IPS-15b (cell line): ENCODE results near the gene HTRA3.
"Not testable (repeated sequence)": the region's sequence is repeated elsewhere in the genome, so short reads cannot be mapped to it uniquely, and the experiment has no call there.

Source experiments
- H3K27me3 ChIP-seq: one replicate; pipeline ENCODE4 v1.6.1; 2013; ENCODE audit warnings: low read length; ENCODE audit not compliant: control insufficient read depth, insufficient read depth
- H3K36me3 ChIP-seq: one replicate; pipeline ENCODE4 v1.6.1; 2013; ENCODE audit warnings: low read length; ENCODE audit not compliant: control insufficient read depth, insufficient read depth
- H3K4me1 ChIP-seq: one replicate; pipeline ENCODE4 v1.6.1; 2013; ENCODE audit warnings: mild to moderate bottlenecking, low read length; ENCODE audit not compliant: control insufficient read depth, insufficient read depth
- H3K4me3 ChIP-seq: one replicate; pipeline ENCODE4 v1.5.1; 2013; ENCODE audit warnings: low read depth, low read length
- H3K9ac ChIP-seq: one replicate; pipeline ENCODE4 v1.6.1; 2013; ENCODE audit warnings: low read depth, mild to moderate bottlenecking, low read length
- H3K9me3 ChIP-seq: one replicate; pipeline ENCODE4 v1.6.1; 2013; ENCODE audit warnings: mild to moderate bottlenecking, low read length; ENCODE audit not compliant: control insufficient read depth, insufficient read depth

Gene HTRA3

DNA sequence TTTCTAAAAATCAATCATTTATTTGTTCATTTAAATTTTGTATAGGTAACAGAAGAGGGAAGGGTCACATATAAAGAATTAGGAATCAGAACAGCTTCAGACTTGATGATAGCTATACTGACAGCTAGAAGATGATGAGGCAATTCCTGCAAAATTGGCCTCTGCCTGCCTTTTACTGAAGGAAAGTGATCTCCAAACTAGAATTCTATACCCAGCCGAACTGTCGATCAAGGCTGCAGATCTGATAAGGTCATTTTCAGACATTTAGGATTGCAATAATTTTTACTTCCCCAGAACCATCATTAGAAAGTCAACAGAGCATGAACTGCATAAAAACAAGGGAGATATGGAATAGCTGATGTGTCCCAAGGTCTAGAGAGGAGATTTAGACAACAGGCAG, 66.3 kb downstream of the HTRA3 start:
- Histone ChIP-seq H3K4me1 (no peaks in the 10 kb centered on the region), H3K4me3 (no peak overlapping the region), H3K9ac (no peak overlapping the region), H3K9me3 (peaks cover 2% of the 10 kb centered on the region), H3K36me3 (no peaks in the 10 kb centered on the region), H3K27me3 (no peaks in the 10 kb centered on the region)

DNA sequence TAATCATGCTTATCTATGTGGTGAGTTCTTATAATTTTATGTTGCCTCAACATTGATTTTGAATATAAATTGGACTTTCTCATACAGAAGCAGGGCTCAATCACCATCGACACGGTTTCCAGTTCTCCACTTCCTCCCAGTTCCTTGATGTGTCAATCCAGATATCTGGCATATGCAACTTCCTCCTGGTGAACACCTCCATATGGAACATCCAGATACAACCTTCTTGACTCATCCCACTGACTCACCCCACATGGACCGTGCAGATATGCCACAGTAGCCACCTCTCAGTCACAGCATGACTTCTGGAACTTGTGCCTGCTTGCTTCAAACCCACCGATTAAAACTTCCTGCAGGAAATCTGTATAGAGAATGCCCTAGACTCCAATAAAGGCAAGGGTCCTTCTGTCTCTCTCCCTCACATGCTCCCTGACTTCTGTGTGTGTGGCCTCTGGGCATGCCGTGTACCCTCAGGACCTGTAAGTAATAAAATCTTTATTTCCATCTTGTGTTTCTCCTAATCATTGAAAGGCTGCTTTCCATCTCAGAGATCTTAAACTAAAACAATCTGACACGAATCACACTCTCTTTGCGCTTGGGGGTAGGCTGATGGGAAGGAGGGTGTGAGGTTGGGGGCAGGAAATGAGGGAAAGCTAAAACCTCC, 67.0 kb downstream of the HTRA3 start:
- no peak overlapping the region for H3K4me3 ChIP-seq
- no peaks in the 10 kb centered on the region for H3K4me1 ChIP-seq
- H3K36me3 ChIP-seq, result no peaks in the 10 kb centered on the region
- H3K9me3 ChIP-seq, result peaks cover 2% of the 10 kb centered on the region
- H3K27me3 ChIP-seq, result no peaks in the 10 kb centered on the region
- no peak overlapping the region for H3K9ac ChIP-seq

GRCh38 chr4:8338351-8338961, 68.9 kb downstream of the HTRA3 start:
- Histone ChIP-seq H3K9ac (no peak overlapping the region), H3K4me1 (no peaks in the 10 kb centered on the region), H3K27me3 (no peaks in the 10 kb centered on the region), H3K4me3 (no peak overlapping the region), H3K9me3 (peaks cover 2% of the 10 kb centered on the region), H3K36me3 (no peaks in the 10 kb centered on the region)

- Histone ChIP-seq H3K36me3 (no peaks in the 10 kb centered on the region), H3K4me3 (no peak overlapping the region), H3K9ac (no peak overlapping the region), H3K27me3 (no peaks in the 10 kb centered on the region), H3K9me3 (peaks cover 2% of the 10 kb centered on the region), H3K4me1 (no peaks in the 10 kb centered on the region)
These were observed 71.3 kb downstream of the HTRA3 start for GRCh38 chr4:8340781-8341241.

DNA sequence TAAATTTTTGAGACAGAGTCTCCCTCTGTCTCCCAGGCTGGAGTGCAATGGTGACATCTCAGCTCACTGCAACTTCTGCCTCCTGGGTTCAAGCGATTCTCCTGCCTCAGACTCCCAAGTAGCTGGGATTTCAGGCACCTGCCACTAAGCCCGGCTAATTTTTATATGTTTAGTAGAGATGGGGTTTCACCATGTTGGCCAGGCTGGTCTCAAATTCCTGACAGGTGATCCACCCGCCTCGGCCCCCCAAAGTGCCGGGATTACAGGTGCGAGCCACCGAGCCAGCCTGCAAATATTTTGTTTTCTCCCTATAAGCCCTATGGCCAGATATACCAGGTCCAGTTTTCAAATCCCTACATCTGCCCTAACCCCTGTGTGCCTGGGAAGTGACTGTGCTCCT, 71.7 kb downstream of the HTRA3 start:
- not testable (repeated sequence) for H3K9me3 ChIP-seq, H3K9ac ChIP-seq, H3K27me3 ChIP-seq, H3K4me3 ChIP-seq, H3K4me1 ChIP-seq, H3K36me3 ChIP-seq

DNA sequence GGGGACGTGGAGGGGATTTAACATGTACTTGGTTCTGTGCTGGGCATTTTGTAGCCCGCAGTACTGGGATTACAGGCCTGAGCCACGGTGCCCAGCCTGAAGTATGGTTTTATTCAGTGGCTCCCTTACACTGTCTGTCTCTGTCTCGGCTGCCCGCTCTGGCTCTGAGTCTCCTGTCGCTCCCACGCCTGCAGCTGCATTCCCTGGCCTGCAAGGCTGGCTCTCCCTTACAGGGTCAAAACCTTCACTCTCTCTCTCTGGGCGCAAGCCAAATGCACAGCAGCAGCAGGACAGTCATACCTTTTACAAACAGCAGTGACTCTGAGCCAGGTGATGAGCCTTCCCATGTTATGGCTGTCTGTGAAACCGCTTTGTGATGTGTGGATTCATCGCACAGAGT, 72.1 kb downstream of the HTRA3 start:
- Histone ChIP-seq H3K4me1 (no peaks in the 10 kb centered on the region), H3K9me3 (no peaks in the 10 kb centered on the region), H3K9ac (no peak overlapping the region), H3K4me3 (no peak overlapping the region), H3K36me3 (no peaks in the 10 kb centered on the region), H3K27me3 (no peaks in the 10 kb centered on the region)

GRCh38 chr4:8342651-8343261, 73.2 kb downstream of the HTRA3 start:
- H3K27me3 ChIP-seq, result no peaks in the 10 kb centered on the region
- no peaks in the 10 kb centered on the region for H3K4me1 ChIP-seq
- no peaks in the 10 kb centered on the region for H3K9me3 ChIP-seq
- no peak overlapping the region for H3K9ac ChIP-seq
- no peaks in the 10 kb centered on the region for H3K36me3 ChIP-seq
- H3K4me3 ChIP-seq, result no peak overlapping the region

DNA sequence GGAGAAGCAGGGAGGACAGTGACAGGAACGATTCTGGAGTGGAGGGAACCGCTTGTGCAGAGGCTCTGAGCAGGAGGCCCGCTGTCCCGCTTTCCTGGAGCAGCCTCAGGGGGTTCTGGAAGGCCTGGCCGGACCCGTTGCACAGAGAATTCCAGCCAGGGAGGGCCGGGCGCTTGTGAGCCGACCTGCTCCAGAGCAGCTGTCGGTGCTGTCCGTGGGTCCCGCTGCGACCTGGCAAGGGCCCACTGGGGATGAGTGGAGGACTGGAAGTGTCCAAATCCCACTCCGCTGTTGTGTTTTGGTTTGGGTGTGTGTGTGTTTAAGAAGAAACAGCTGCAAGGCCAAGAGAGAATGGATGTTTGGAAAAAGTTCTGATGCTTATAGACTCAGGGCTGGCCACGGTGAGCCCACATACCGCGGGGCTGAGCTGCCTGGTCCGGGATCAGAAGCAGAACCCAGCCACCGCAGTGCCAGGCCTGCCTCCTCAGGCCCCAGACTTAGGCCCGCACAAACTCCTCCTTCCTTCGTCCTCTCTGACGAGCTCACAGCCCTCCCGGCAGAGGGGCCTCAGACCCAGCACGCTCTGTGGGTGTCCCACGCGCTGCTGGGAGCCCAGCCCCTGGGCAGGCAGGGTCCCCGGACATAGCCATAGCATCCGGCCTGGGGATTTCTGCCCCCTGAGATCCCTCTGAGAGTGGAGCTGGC, 73.9 kb downstream of the HTRA3 start:
- Histone ChIP-seq H3K27me3 (no peaks in the 10 kb centered on the region), H3K36me3 (no peaks in the 10 kb centered on the region), H3K4me1 (no peaks in the 10 kb centered on the region), H3K9ac (no peak overlapping the region), H3K4me3 (no peak overlapping the region), H3K9me3 (no peaks in the 10 kb centered on the region)

- no peaks in the 10 kb centered on the region for H3K27me3 ChIP-seq
- H3K4me3 ChIP-seq, result no peak overlapping the region
- no peaks in the 10 kb centered on the region for H3K36me3 ChIP-seq
- no peaks in the 10 kb centered on the region for H3K9me3 ChIP-seq
- no peak overlapping the region for H3K9ac ChIP-seq
- H3K4me1 ChIP-seq, result no peaks in the 10 kb centered on the region
These were observed 74.4 kb downstream of the HTRA3 start for GRCh38 chr4:8343967-8344331.

DNA sequence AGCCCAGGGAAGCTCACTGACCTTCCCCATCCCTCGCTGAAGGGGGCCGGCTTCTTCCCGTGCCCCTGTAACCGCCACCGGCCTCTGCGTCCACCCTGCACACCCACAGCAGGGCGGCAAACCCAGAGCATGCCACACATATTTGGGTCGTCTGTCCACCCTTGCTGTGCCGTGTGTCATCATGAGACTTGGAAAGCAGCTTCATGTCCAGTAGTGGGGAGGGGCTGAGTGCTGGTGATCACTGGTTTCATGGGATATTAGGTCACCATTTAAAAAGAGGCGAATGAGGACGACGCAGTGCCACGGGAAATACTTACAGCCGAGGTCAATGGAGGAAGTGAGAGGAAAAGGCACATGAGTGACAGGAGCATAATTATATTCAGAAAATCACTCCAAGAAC, 74.8 kb downstream of the HTRA3 start:
- no peak overlapping the region for H3K9ac ChIP-seq
- no peak overlapping the region for H3K4me3 ChIP-seq
- no peaks in the 10 kb centered on the region for H3K36me3 ChIP-seq
- no peaks in the 10 kb centered on the region for H3K27me3 ChIP-seq
- no peaks in the 10 kb centered on the region for H3K4me1 ChIP-seq
- H3K9me3 ChIP-seq, result no peaks in the 10 kb centered on the region

- Histone ChIP-seq H3K27me3 (no peaks in the 10 kb centered on the region), H3K36me3 (no peaks in the 10 kb centered on the region), H3K4me1 (no peaks in the 10 kb centered on the region), H3K9ac (no peak overlapping the region), H3K9me3 (no peaks in the 10 kb centered on the region), H3K4me3 (no peak overlapping the region)
These were observed 75.7 kb downstream of the HTRA3 start for GRCh38 chr4:8345053-8345945.
